Stomach (tissue), 9 donors: ENCODE measurements around the gene RPS6KB2. TPM values are rescaled to one million over a fixed set of nuclear protein-coding genes. Genes with fewer than 3 reads are reported as not detected.

ENCODE experiments used
- DNase-seq, 2 donors: peaks; one replicate each; pipeline versions ENCODE4 v3.0.0 to v3.0.0-alpha.2; 2013 to 2019
- H3K27ac ChIP-seq, 5 donors: fragments of 200-600 bp in 4 of 5; sonication (generic) in 4 of 5; one replicate each; pipeline ENCODE4 v1.5.1; 2013 to 2019; ENCODE audit warnings: mild to moderate bottlenecking in 1 of 5, moderate library complexity in 1 of 5
- H3K27me3 ChIP-seq, 3 donors: fragments of 200-600 bp; sonication (generic); one replicate each; pipeline ENCODE4 v1.5.1; 2017 to 2019; ENCODE audit warnings: mixed run types in 1 of 3
- H3K36me3 ChIP-seq, 4 donors: fragments of 200-600 bp; sonication (generic); 1 replicate in 3 of 4; 2 replicates in 1 of 4; pipeline ENCODE4 v1.5.1; 2016 to 2019
- H3K4me1 ChIP-seq, 4 donors: fragments of 200-600 bp; sonication (generic); one replicate each; pipeline ENCODE4 v1.5.1; 2016 to 2019
- H3K4me3 ChIP-seq, 4 donors: fragments of 200-600 bp; sonication (generic) in 3 of 4; one replicate each; pipeline ENCODE4 v1.5.1; 2016 to 2019; ENCODE audit warnings: mild to moderate bottlenecking in 1 of 4
- H3K9me3 ChIP-seq, 4 donors: fragments of 200-600 bp; sonication (generic); one replicate each; pipeline ENCODE4 v1.5.1; 2016 to 2019
- EP300 ChIP-seq: sonication (generic); formaldehyde crosslinking; IDR thresholded peaks from one replicate; pipeline ENCODE4 v1.6.1; 2017; ENCODE audit warnings: antibody characterized with exemption
- POLR2A ChIP-seq, 4 donors: fragments of 450-650 bp; IDR thresholded peaks; one replicate each; pipeline ENCODE4 v1.6.1; 2016; ENCODE audit warnings: antibody characterized with exemption in 4 of 4, control low read depth in 2 of 4, mild to moderate bottlenecking in 1 of 4, moderate library complexity in 1 of 4
- POLR2AphosphoS5 ChIP-seq, 3 donors: sonication (generic); formaldehyde crosslinking; IDR thresholded peaks; one replicate each; pipeline ENCODE4 v1.6.1; 2016; ENCODE audit warnings: antibody characterized with exemption in 3 of 3
- WGBS, 5 donors: extraction: QIAGEN DNeasy Blood & Tissue Kit in 3 of 5; methylation state at CpG; one replicate each; pipeline versions ENCODE4 v1.1.5 to v1.1.7; 2013 to 2018; 5-methylcytosine and 5-hydroxymethylcytosine counted together
- intact Hi-C: fragments of 100-400 bp; cut with DNase I; formaldehyde crosslinking; loops from one replicate; pipeline ENCODE4 v1.15.1; 2023; ENCODE audit warnings: low total_unique reads
- polyA plus RNA-seq, 3 donors: library from polyadenylated mRNA; stranded (reverse); fragments of 200-250 nt; gene quantifications; one replicate each; pipeline ENCODE4 v1.2.3, GENCODE V29; 2013
- total RNA-seq, 5 donors: library from RNA; depleted of rRNA; stranded (reverse); fragments of >200 nt; gene quantifications; one replicate each; pipeline versions ENCODE4 v1.1.0 to v1.2.3, GENCODE V29; 2014 to 2016
- TF ChIP-seq, protein P1 (sequence below), 7 experiments: fragments of 450-650 bp in 4 of 7; fragments of 200-600 bp in 3 of 7; sonication (generic) in 3 of 7; IDR thresholded peaks; one replicate each; pipeline ENCODE4 v1.5.1; 2016 to 2019; ENCODE audit warnings: antibody characterized with exemption in 7 of 7, control low read depth in 2 of 7, mild to moderate bottlenecking in 1 of 7
- donor health status: healthy with polysubstance abuse.
- donor health status: Bipolar disorder and iron deficiency.
- donor health status: healthy.

The RPS6KB2 gene
- total and polyA plus RNA-seq, 8 donors, result 29.7 to 434 (median 71.5) TPM

DNA sequence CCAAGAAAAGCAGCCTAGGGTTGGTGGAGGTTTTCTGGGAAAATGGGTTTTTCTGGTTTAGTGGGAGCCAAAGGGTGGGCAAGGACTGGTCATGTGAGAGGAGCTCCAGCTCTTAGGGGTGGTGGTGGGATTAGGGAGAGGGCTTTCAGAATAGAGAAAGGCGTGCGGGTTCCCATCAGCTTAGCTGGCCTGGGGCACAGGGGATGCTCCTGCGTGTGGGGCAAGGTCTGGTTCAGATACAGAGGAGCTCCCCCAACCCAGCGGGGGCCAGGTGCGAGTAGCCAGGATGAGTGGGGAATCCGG lies 40.1 kb downstream of the RPS6KB2 start:
- Histone ChIP-seq H3K36me3 (peaks cover 0 to 5% (median 2%) of the 10 kb centered on the region in 4 donors), H3K4me1 (peaks cover 37 to 58% (median 55%) of the 10 kb centered on the region in 4 donors), H3K27me3 (no peaks in the 10 kb centered on the region), H3K4me3 (peak overlapping the region; percentile 82 to 95 (median 88)), H3K9me3 (no peaks in the 10 kb centered on the region), H3K27ac (peak overlapping the region; percentile 85 to 96 (median 92))
- WGBS, 5 donors, result 0 to 7% (median 2%) methylated on average over 3 to 6 of the region's 6 CpGs
- TF ChIP-seq, protein P1, sequence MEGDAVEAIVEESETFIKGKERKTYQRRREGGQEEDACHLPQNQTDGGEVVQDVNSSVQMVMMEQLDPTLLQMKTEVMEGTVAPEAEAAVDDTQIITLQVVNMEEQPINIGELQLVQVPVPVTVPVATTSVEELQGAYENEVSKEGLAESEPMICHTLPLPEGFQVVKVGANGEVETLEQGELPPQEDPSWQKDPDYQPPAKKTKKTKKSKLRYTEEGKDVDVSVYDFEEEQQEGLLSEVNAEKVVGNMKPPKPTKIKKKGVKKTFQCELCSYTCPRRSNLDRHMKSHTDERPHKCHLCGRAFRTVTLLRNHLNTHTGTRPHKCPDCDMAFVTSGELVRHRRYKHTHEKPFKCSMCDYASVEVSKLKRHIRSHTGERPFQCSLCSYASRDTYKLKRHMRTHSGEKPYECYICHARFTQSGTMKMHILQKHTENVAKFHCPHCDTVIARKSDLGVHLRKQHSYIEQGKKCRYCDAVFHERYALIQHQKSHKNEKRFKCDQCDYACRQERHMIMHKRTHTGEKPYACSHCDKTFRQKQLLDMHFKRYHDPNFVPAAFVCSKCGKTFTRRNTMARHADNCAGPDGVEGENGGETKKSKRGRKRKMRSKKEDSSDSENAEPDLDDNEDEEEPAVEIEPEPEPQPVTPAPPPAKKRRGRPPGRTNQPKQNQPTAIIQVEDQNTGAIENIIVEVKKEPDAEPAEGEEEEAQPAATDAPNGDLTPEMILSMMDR (IDR thresholded peaks at IDR 0.05), result no peak
- TF ChIP-seq POLR2AphosphoS5 (IDR thresholded peaks at IDR 0.05) (no peak), EP300 (no peak), POLR2A (IDR thresholded peaks at IDR 0.05) (no peak)
- no peak for DNase-seq
- intact Hi-C loops, result no loop called here

DNA sequence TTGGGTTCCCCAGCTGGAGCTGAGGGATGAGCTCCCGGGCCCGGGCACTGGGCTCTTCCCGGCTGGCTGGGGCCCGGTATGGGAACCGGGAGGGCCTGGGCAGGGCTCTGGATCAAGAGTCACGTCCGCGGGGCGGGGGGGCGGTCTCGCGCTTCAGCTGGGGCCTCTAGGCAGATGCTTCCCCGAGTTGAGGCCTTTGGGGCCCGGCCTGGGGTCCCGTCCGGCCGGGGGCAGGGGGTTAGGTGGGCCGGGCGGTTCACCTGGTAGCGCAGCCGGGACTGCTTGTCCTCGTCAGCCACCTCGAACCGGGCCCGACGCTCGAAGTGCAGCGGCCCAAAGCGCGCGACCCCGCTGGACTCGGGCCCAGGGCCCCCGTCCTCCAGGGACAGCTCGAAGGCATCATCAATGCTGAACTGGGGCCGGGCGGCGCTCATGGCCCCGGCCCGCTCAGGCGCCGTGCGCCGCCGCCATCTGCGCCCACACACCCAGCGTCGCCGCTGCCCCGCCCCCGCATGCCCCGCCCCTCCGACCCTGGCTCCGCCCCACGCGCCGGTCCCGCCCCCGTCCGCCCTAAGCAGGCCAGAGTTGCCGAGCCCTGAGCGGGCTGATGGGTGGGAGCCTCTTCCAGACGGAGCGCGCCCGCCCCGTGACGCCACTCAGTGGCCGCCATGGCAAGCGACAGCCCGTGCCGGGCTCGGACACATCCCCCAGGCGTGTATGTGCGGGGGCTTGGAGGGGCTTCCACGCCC lies 40.6 kb downstream of the RPS6KB2 start, which contains the start of gene TMEM134:
TMEM134 (minus strand) TSS at position 493 of the 749 bp plus-strand sequence; CDS start at position 434, 59 bp downstream.
- Histone ChIP-seq H3K4me3 (peak within 1 kb of the TSS; percentile 82 to 95 (median 88)), H3K27me3 (no peaks in the 10 kb centered on the region), H3K9me3 (no peaks in the 10 kb centered on the region), H3K36me3 (peaks cover 0 to 5% (median 2%) of the 10 kb centered on the region in 4 donors), H3K27ac (peak within 1 kb of the TSS; percentile 90 to 96 (median 92)), H3K4me1 (peaks cover 33 to 54% (median 51%) of the 10 kb centered on the region in 4 donors)
- WGBS, 5 donors, result 0 to 1% (median 0%) methylated on average over 5 to 76 of the region's 76 CpGs
- peak; percentile 94 to 98 for DNase-seq
- TF ChIP-seq, protein P1 (IDR thresholded peaks at IDR 0.05), result peak in 3 of 7 experiments; percentile 25 to 41 (median 40)
- TF ChIP-seq POLR2A (IDR thresholded peaks at IDR 0.05), result no peak
- no peak for TF ChIP-seq EP300
- peak; percentile 79 to 97 (median 90) for TF ChIP-seq POLR2AphosphoS5 (IDR thresholded peaks at IDR 0.05)
- intact Hi-C loops, result no loop called here

DNA sequence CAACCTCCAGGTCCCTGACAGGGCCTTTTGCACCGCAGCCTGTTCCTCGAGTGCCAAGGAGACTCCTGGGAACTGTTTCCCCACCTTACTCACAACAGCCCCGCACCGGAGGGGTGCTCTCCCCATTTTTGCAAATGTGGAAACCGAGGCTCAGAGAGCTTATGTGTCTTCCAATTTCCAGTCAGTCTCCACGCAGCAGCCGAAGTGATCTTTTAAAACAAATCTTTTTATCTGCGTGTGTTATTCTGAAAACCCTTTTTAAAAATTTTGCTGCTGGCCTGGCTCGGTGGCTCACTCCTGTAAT lies 41.2 kb downstream of the RPS6KB2 start:
- Histone ChIP-seq H3K4me3 (peak overlapping the region; percentile 82 to 95 (median 88)), H3K4me1 (peaks cover 30 to 49% (median 47%) of the 10 kb centered on the region in 4 donors), H3K27ac (peak overlapping the region; percentile 90 to 96 (median 92)), H3K9me3 (no peaks in the 10 kb centered on the region), H3K36me3 (peaks cover 0 to 5% (median 2%) of the 10 kb centered on the region in 4 donors), H3K27me3 (no peaks in the 10 kb centered on the region)
- TF ChIP-seq, protein P1 (IDR thresholded peaks at IDR 0.05), result no peak
- no peak for TF ChIP-seq POLR2A (IDR thresholded peaks at IDR 0.05)
- no peak for TF ChIP-seq EP300
- TF ChIP-seq POLR2AphosphoS5 (IDR thresholded peaks at IDR 0.05), result no peak
- WGBS, 5 donors, result 5 to 9% (median 7%) methylated on average over 9 of the region's 9 CpGs
- intact Hi-C loops, result no loop called here
- DNase-seq, result no peak

DNA sequence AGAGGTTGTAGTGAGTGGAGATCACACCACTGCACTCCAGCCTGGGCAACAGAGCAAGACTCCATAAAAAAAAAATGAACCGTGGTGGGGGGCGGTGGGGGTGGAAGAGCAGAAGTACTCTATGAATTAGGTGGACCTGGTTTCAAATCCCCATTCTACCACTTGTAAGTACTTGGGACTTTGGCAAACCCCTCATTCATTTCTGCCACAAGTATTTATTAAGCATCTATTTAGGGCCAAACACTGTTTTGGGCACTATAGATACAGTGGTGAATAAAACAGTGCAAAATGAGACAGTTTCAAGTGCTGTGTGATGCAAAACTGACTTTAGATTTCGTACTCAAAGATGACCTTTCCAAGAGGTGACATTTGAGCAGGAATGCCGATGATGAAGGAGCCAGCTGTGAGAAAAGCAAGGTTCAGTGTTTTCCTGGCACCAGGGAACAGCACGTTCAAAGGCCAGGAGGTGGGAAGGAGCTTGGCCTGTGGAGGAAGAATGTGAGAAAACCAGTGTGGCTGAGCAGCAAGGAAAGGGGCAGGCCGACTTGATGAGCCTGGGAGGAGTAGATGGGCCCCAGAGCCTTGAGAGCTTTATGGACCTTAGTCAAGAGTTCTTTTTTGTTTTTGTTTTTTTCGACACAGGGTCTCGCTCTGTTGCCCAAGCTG lies 42.2 kb downstream of the RPS6KB2 start:
- no peak overlapping the region for H3K4me3 ChIP-seq
- no peak for DNase-seq
- H3K9me3 ChIP-seq, result no peaks in the 10 kb centered on the region
- peaks cover 0 to 5% (median 2%) of the 10 kb centered on the region in 4 donors for H3K36me3 ChIP-seq
- peaks cover 28 to 44% (median 42%) of the 10 kb centered on the region in 4 donors for H3K4me1 ChIP-seq
- no peaks in the 10 kb centered on the region for H3K27me3 ChIP-seq
- no peak overlapping the region for H3K27ac ChIP-seq
- intact Hi-C loops, result no loop called here
- 75 to 87% (median 82%) methylated on average over 8 of the region's 8 CpGs for WGBS, 5 donors
- TF ChIP-seq EP300 (no peak), POLR2AphosphoS5 (IDR thresholded peaks at IDR 0.05) (no peak), POLR2A (IDR thresholded peaks at IDR 0.05) (no peak)
- TF ChIP-seq, protein P1 (IDR thresholded peaks at IDR 0.05), result no peak
